HT-29 (cell line): Measurements from ENCODE around the gene MFAP2. TPM values are rescaled to one million over a fixed set of nuclear protein-coding genes. Genes with fewer than 3 reads are reported as not detected.
A peak's percentile ranks its signal among the peaks of the same experiment; 100 is the strongest.

Source experiments
- DNase-seq: peaks from one replicate; pipeline ENCODE4 v3.0.0-alpha.2; 2015; ENCODE audit warnings: low spot score
- total RNA-seq: library from RNA; depleted of rRNA; stranded (reverse); fragments of >200 nt; shearing (Covaris generic); gene quantifications from 2 replicates; pipeline ENCODE4 v1.2.3, GENCODE V29; 2014

Gene MFAP2
- total RNA-seq, 1 experiment from 2014 or later: 0.33 TPM

- DNase-seq: no peak
These were observed 939 bp upstream of the MFAP2 start for GRCh38 chr1:16981269-16981849.

DNA sequence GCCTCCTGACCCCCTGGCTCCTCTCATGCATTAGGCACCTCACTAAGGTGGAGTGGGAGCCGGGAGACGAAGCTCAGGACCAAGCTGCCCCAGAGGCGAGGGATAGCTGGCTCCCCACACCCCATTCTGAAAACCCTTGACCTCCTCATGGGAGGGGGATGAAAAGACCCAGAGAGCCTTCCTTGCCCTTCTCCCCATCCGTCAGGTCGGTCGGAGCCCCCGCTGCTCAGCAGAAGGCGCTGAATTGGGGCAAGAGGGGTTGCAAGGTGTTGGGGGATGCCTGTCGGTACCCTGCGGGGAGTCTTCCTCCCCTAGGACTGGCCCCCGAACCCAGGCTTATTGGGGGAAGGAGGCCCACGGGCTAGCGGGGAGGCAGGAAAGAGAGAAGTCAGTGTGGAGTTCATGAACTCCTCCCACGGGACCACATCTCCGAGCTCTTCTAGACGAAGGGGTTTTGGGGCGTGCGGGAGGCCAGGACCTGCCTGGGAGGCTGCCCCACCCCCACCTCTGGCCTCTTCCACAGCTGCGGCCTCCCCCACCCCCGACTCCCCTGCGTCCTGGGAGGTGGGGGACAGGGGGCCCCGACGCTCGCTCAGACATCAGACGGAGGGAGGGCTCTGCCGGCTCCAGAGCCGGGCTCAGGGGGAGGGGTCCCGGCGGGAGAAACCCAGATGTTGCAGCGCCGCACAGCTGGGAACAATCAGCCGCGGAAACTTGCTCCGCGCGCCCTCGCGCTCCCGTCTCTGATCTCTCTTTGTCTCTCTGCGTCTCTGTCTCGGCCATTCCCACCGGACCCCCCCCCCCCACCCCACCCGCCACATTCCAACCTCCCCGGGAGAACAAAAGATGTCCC is 719 bp downstream of the MFAP2 start:
- DNase-seq: no peak

GRCh38 chr1:16978567-16979474 is 1.6 kb downstream of the MFAP2 start:
- no peak for DNase-seq

GRCh38 chr1:16978139-16978538 is 2.3 kb downstream of the MFAP2 start:
- no peak for DNase-seq

GRCh38 chr1:16977377-16977776 is 3.0 kb downstream of the MFAP2 start:
- no peak for DNase-seq

DNA sequence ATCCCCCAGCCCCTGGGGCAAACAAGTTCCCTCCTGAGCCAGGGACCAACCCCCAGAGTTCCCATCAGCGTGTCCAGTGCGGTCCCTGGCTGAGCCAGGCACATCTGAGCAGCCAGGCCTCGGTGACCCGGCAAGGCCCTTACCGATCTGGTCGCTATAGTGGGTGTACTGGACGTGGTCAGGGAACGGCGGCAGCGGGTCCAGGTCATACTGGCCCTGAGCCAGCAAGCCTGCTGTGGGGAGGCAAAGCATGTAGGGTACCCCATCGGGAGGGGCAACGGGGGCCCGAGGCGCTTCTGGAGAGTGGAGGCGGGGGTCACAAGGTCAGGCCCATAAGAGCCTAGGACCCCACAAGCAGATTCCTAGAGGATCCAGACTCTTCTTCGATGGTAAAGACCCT is 3.5 kb downstream of the MFAP2 start:
- no peak for DNase-seq

DNA sequence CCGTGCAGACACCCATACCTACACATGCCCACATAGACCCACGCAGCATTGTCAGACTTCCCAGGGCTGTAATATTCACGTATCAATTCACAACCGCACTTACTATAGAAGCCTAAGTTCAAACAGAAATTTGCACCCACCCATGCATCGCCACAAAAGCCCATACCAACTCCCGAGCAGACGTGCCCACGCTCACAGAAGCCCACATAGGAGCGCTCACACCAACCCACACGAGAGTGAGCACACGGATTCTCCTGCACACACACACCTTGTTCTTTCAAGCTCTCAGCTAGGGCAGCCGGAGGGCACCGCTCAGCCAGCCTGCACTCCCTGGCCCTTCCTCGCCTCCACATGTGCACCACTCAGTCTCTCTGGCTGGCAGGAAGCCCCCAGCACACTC is 4.6 kb downstream of the MFAP2 start:
- DNase-seq: no peak

DNA sequence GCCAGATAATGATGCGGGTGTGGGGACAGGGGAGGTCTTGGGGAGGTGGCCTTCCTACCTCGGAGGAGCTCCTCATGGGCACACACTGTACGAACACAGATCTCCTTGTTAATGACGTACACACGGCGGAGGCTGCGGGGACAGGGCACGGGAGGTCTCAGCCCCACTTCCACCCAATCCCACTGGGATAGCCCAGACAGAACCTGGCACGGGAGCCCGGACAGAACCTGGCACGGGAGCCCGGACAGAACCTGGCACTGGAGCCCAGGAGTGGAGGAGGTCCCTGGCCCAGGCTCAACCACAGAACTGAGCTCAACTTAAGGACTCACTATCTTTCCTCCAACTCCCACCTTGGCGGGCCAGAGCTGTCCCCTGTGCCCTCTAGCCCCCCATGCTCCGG is 5.2 kb downstream of the MFAP2 start:
- no peak for DNase-seq

DNA sequence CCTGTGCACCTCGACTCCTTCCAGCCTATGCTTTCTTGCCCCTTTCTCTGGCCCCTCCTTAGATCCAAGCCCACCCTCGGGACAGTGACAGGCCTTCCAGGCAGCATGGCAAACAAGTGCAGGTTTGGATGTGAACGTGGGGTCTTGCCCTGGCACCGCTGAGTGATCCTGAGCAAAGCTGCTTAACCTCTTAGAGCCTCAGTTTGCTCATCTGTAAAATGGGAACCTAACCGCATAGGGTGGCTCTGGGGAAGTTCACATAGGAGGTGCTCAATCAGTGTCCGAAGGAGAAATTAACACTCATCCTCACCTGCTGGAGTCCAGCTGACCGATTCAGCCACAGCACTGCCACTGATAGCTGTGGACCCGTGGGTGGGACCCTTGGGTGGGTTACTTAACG is 7.2 kb downstream of the MFAP2 start:
- no peak for DNase-seq

- no peak for DNase-seq
These were observed 8.1 kb downstream of the MFAP2 start for GRCh38 chr1:16972189-16972895.

GRCh38 chr1:16971341-16972188 is 8.9 kb downstream of the MFAP2 start:
- peak; percentile 31 for DNase-seq

DNA sequence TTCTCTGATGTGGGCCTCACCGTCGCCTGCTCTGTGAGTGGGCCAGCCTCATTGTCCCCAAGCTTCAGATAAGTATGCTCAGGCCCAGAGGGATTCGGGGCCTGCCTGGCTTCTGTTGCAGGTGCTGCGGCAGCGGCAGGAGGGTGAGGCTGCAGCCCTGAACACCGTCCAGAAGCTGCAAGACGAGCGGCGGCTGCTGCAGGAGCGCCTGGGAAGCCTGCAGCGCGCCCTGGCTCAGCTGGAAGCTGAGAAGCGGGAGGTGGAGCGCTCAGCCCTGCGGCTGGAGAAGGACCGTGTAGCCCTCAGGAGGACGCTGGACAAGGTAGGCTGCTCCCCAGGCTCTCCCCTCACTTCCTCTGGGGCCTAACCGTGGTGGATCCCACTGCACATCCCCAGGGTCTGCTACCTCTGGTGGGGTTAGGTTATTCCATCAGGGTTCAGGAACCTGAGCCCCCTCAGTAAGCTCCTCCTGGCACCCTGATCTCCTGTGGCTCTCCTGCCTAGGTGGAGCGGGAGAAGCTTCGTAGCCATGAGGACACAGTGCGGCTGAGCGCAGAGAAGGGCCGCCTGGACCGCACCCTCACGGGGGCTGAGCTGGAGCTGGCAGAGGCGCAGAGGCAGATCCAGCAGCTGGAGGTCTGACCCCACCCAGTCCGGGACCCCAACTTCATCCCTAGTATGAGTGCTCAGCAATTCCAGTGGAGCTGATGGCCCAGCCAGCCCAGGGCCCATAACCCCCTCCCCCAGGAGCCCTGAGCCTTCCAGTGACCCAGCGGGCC is 10.1 kb downstream of the MFAP2 start:
- DNase-seq: no peak

DNA sequence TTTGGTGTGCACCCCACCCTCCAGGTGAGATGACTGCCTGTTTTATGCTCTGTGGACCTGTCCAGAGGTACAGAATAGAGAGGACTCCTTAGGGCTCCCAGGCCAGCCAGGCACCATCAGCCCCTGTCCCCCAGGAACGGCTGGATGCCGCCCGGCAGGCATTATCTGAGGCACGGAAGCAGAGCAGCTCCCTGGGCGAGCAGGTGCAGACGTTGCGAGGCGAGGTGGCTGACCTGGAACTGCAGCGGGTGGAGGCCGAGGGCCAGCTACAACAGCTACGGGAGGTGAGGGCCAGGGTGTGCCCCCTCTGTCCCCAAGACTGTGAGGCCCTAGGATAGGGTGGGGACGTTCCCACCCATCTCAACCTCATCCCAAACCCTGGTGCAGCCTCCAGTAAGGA is 10.8 kb downstream of the MFAP2 start:
- DNase-seq: no peak

- DNase-seq: no peak
These were observed 11.3 kb downstream of the MFAP2 start for GRCh38 chr1:16969057-16969611.

- no peak for DNase-seq
These were observed 12.0 kb downstream of the MFAP2 start for GRCh38 chr1:16968372-16968771.

DNA sequence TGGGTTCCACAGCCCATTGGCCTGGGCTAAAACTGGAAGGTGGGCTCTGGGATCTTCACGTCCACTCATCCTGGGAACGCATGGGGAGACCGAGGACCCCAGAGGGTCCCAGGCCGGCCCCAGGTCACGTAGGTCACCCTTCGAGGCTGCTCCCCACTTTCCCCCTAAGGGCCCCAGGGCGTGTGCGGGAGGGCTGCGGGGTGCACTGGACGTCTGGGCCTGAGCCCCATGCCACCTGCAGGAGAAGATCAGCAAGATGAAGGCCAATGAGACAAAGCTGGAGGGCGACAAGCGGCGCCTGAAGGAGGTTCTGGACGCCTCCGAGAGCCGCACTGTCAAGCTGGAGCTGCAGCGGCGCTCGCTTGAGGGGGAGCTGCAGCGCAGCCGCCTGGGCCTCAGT is 12.5 kb downstream of the MFAP2 start:
- DNase-seq: no peak

GRCh38 chr1:16967095-16967575 is 13.3 kb downstream of the MFAP2 start:
- DNase-seq: no peak

GRCh38 chr1:16966282-16966681 is 14.1 kb downstream of the MFAP2 start:
- no peak for DNase-seq

DNA sequence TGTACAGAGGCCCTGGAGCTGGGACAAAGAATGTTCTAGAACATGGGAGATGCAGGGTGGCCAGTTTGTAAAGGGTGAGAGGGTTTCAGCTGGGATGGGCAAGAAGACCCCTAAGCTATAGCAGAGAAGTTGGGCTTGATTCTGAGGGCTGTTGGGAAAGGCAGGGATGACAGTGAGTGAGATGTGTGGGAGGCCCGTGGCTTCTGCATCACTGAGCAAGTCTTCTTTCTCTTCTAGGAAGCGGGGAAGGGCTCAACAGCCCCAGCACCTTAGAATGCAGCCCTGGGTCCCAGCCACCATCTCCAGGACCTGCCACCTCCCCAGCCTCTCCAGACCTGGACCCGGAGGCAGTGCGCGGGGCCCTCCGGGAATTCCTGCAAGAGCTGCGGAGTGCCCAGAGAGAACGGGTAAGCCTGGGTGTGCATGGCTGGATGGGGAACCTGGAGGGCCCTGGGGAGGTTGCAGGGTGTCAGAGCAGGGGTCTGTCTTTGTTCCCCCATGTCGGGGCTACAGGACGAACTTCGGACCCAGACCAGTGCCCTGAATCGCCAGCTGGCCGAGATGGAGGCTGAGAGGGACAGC is 14.8 kb downstream of the MFAP2 start:
- no peak for DNase-seq
